SK-N-SH (cell line): ENCODE measurements around the gene SBSN.

ENCODE experiments used
- CTCF ChIP-seq: fragments of 200-600 bp; sonication (generic); IDR thresholded peaks from 2 replicates; pipeline ENCODE4 v1.6.1; 2017; ENCODE audit warnings: antibody characterized with exemption, mild to moderate bottlenecking, moderate library complexity
- RAD21 ChIP-seq: IDR thresholded peaks from 2 replicates; pipeline ENCODE4 v1.6.1; 2012; ENCODE audit warnings: mild to moderate bottlenecking, low read length
- REST ChIP-seq: IDR thresholded peaks from 2 replicates; pipeline ENCODE4 v1.6.1; 2012; ENCODE audit warnings: mild to moderate bottlenecking, low read depth, low read length, moderate library complexity

GRCh38 chr19:35569281-35569781 lies 41.2 kb upstream of the SBSN start:
- TF ChIP-seq CTCF (no peak), REST (no peak), RAD21 (no peak)
